Measurements from ENCODE around the gene SEMA3F. TPM values are rescaled to one million over a fixed set of nuclear protein-coding genes. Genes with fewer than 3 reads are reported as not detected.

Gene SEMA3F
- total RNA-seq, 2 donors from 2014 or later, result 44.8 to 63.2 TPM

- H3K27ac Mint-ChIP-seq, result no peak overlapping the region
- no peak for TF ChIP-seq CTCF (conservative IDR thresholded peaks at IDR 0.05)
- H3K4me1 Mint-ChIP-seq, result peaks cover 10% of the 10 kb centered on the region
Observed at GRCh38 chr3:50185230-50185629, 30.1 kb downstream of the SEMA3F start.

GRCh38 chr3:50186096-50186495 lies 31.0 kb downstream of the SEMA3F start:
- no peaks in the 10 kb centered on the region for H3K36me3 ChIP-seq (ENCODE audit: control insufficient read depth, insufficient read depth, low read length)
- no peak for TF ChIP-seq CTCF (conservative IDR thresholded peaks at IDR 0.05)
- no peaks in the 10 kb centered on the region for H3K27me3 ChIP-seq (ENCODE audit: control insufficient read depth, insufficient read depth, low read length, poor library complexity, severe bottlenecking)
- Mint-ChIP-seq H3K4me3 (no peak overlapping the region), H3K36me3 (ENCODE audit: low read depth) (peaks cover 31% of the 10 kb centered on the region), H3K4me1 (peaks cover 10% of the 10 kb centered on the region), H3K27ac (no peak overlapping the region), H3K27me3 (ENCODE audit: insufficient read depth) (peaks cover 5% of the 10 kb centered on the region), H3K9me3 (no peaks in the 10 kb centered on the region)
- no peaks in the 10 kb centered on the region for H3K9me3 ChIP-seq (ENCODE audit: control insufficient read depth, low read length)
- no peak overlapping the region for H3K4me3 ChIP-seq (ENCODE audit: low read length)
- H3K27ac ChIP-seq (ENCODE audit: low read depth, low read length), result no peak overlapping the region
- H3K9ac ChIP-seq (ENCODE audit: extremely low read depth, low read length, poor library complexity, severe bottlenecking), result no peak overlapping the region
- WGBS, 2 experiments (ENCODE audit: insufficient coverage in 1 of 2, insufficient read length in 1 of 2), result 93 to 98% methylated on average over 9 to 10 of the region's 10 CpGs
- DNase-seq, result no peak
- H3K4me1 ChIP-seq (ENCODE audit: control insufficient read depth, insufficient read depth, low read length), result peaks cover 6% of the 10 kb centered on the region

More at GRCh38 chr3:50185230-50185629, 30.1 kb downstream of the SEMA3F start:
- DNase-seq, result no peak
- Histone ChIP-seq H3K27me3 (ENCODE audit: control insufficient read depth, insufficient read depth, low read length, poor library complexity, severe bottlenecking) (no peaks in the 10 kb centered on the region), H3K36me3 (ENCODE audit: control insufficient read depth, insufficient read depth, low read length) (no peaks in the 10 kb centered on the region), H3K4me3 (ENCODE audit: low read length) (no peak overlapping the region), H3K9me3 (ENCODE audit: control insufficient read depth, low read length) (no peaks in the 10 kb centered on the region), H3K4me1 (ENCODE audit: control insufficient read depth, insufficient read depth, low read length) (peaks cover 6% of the 10 kb centered on the region), H3K9ac (ENCODE audit: extremely low read depth, low read length, poor library complexity, severe bottlenecking) (no peak overlapping the region), H3K27ac (ENCODE audit: low read depth, low read length) (no peak overlapping the region)
- Mint-ChIP-seq H3K9me3 (no peaks in the 10 kb centered on the region), H3K36me3 (ENCODE audit: low read depth) (peaks cover 34% of the 10 kb centered on the region), H3K4me3 (no peak overlapping the region), H3K27me3 (ENCODE audit: insufficient read depth) (peaks cover 8% of the 10 kb centered on the region)
- WGBS, 2 experiments (ENCODE audit: insufficient coverage in 1 of 2, insufficient read length in 1 of 2), result 91% methylated on average over 4 of the region's 4 CpGs; no CpG with 5 or more reads in 1 of the 2 experiments

GRCh38 chr3:50187750-50188149 lies 32.6 kb downstream of the SEMA3F start:
- Histone ChIP-seq H3K27me3 (ENCODE audit: control insufficient read depth, insufficient read depth, low read length, poor library complexity, severe bottlenecking) (no peaks in the 10 kb centered on the region), H3K36me3 (ENCODE audit: control insufficient read depth, insufficient read depth, low read length) (no peaks in the 10 kb centered on the region), H3K4me1 (ENCODE audit: control insufficient read depth, insufficient read depth, low read length) (no peaks in the 10 kb centered on the region), H3K9me3 (ENCODE audit: control insufficient read depth, low read length) (no peaks in the 10 kb centered on the region), H3K27ac (ENCODE audit: low read depth, low read length) (no peak overlapping the region), H3K9ac (ENCODE audit: extremely low read depth, low read length, poor library complexity, severe bottlenecking) (no peak overlapping the region), H3K4me3 (ENCODE audit: low read length) (no peak overlapping the region)
- WGBS, 2 experiments (ENCODE audit: insufficient coverage in 1 of 2, insufficient read length in 1 of 2), result 95 to 97% methylated on average over 8 to 19 of the region's 19 CpGs
- H3K9me3 Mint-ChIP-seq, result no peaks in the 10 kb centered on the region
- H3K4me1 Mint-ChIP-seq, result no peaks in the 10 kb centered on the region
- peaks cover 21% of the 10 kb centered on the region for H3K36me3 Mint-ChIP-seq (ENCODE audit: low read depth)
- H3K27me3 Mint-ChIP-seq (ENCODE audit: insufficient read depth), result peaks cover 7% of the 10 kb centered on the region
- no peak for DNase-seq
- no peak overlapping the region for H3K4me3 Mint-ChIP-seq
- TF ChIP-seq CTCF (conservative IDR thresholded peaks at IDR 0.05), result no peak
- no peak overlapping the region for H3K27ac Mint-ChIP-seq
